MM.1S (cell line): Measurements from ENCODE around the gene NAGK.

Experiments
- EZH2 ChIP-seq: fragments of 300-600 bp; sonication (generic); optimal IDR thresholded peaks from 2 replicates; pipeline ENCODE3; 2017; ENCODE audit warnings: low read depth, mild to moderate bottlenecking, antibody characterized with exemption, low read length, mixed read lengths
- TF ChIP-seq, protein P1 (sequence below): fragments of 300-600 bp; sonication (generic); IDR thresholded peaks from 2 replicates; pipeline ENCODE4 v1.5.1; 2016; ENCODE audit warnings: antibody characterized with exemption, low read length, mixed read lengths

GRCh38 chr2:71073475-71073874 lies 5.0 kb downstream of the NAGK start:
- TF ChIP-seq, protein P1, sequence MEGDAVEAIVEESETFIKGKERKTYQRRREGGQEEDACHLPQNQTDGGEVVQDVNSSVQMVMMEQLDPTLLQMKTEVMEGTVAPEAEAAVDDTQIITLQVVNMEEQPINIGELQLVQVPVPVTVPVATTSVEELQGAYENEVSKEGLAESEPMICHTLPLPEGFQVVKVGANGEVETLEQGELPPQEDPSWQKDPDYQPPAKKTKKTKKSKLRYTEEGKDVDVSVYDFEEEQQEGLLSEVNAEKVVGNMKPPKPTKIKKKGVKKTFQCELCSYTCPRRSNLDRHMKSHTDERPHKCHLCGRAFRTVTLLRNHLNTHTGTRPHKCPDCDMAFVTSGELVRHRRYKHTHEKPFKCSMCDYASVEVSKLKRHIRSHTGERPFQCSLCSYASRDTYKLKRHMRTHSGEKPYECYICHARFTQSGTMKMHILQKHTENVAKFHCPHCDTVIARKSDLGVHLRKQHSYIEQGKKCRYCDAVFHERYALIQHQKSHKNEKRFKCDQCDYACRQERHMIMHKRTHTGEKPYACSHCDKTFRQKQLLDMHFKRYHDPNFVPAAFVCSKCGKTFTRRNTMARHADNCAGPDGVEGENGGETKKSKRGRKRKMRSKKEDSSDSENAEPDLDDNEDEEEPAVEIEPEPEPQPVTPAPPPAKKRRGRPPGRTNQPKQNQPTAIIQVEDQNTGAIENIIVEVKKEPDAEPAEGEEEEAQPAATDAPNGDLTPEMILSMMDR = no peak
- no peak for TF ChIP-seq EZH2
